SKM-1 treated with dmso at 0.1 percent for 144 hours (cell line): Measurements from ENCODE around the gene RHOT1.
"Not testable (repeated sequence)": the region's sequence is repeated elsewhere in the genome, so short reads cannot be mapped to it uniquely, and the experiment has no call there.

Experiments
- DNase-seq: peaks from one replicate; lab custom pipeline; 2025; ENCODE audit not compliant: unreplicated experiment; lab: John Stamatoyannopoulos, UW

RHOT1 gene

GRCh38 chr17:32123782-32124181 lies 18.5 kb upstream of the RHOT1 start:
- no peak for DNase-seq

GRCh38 chr17:32124985-32125847 lies 17.1 kb upstream of the RHOT1 start:
- DNase-seq = no peak

GRCh38 chr17:32125848-32126153 lies 16.5 kb upstream of the RHOT1 start:
- no peak for DNase-seq

- no peak for DNase-seq
Observed at GRCh38 chr17:32126325-32126724, 16.0 kb upstream of the RHOT1 start.

- no peak for DNase-seq
Observed at GRCh38 chr17:32126746-32127145, 15.6 kb upstream of the RHOT1 start.

- DNase-seq = peak; percentile 61
Observed at GRCh38 chr17:32127158-32127897, 15.0 kb upstream of the RHOT1 start.

- not testable (repeated sequence) for DNase-seq
Observed at GRCh38 chr17:32128470-32128869, 13.8 kb upstream of the RHOT1 start.

GRCh38 chr17:32135497-32136117 lies 6.7 kb upstream of the RHOT1 start:
- DNase-seq = not testable (repeated sequence)

- no peak for DNase-seq
Observed at GRCh38 chr17:32136856-32137255, 5.4 kb upstream of the RHOT1 start.

GRCh38 chr17:32139504-32139903 lies 2.8 kb upstream of the RHOT1 start:
- DNase-seq = not testable (repeated sequence)

- peak; percentile 95 for DNase-seq
Observed at GRCh38 chr17:32141258-32141657, 1.0 kb upstream of the RHOT1 start.

GRCh38 chr17:32141679-32142037 lies 644 bp upstream of the RHOT1 start:
- no peak for DNase-seq

GRCh38 chr17:32142857-32143526 lies 690 bp downstream of the RHOT1 start:
- DNase-seq = no peak

- peak; percentile 25 for DNase-seq
Observed at GRCh38 chr17:32143527-32143870, 1.2 kb downstream of the RHOT1 start.

GRCh38 chr17:32144442-32144841 lies 2.1 kb downstream of the RHOT1 start:
- DNase-seq = not testable (repeated sequence)

GRCh38 chr17:32148351-32148750 lies 6.0 kb downstream of the RHOT1 start:
- no peak for DNase-seq

- no peak for DNase-seq
Observed at GRCh38 chr17:32150358-32150757, 8.1 kb downstream of the RHOT1 start.

- peak; percentile 90 for DNase-seq
Observed at GRCh38 chr17:32152130-32152529, 9.8 kb downstream of the RHOT1 start.

GRCh38 chr17:32155896-32156295 lies 13.6 kb downstream of the RHOT1 start:
- no peak for DNase-seq

- DNase-seq = no peak
Observed at GRCh38 chr17:32156656-32157055, 14.4 kb downstream of the RHOT1 start.

- no peak for DNase-seq
Observed at GRCh38 chr17:32157225-32157624, 14.9 kb downstream of the RHOT1 start.
